ENCODE measurements around the gene COX7B2.

The COX7B2 gene

DNA sequence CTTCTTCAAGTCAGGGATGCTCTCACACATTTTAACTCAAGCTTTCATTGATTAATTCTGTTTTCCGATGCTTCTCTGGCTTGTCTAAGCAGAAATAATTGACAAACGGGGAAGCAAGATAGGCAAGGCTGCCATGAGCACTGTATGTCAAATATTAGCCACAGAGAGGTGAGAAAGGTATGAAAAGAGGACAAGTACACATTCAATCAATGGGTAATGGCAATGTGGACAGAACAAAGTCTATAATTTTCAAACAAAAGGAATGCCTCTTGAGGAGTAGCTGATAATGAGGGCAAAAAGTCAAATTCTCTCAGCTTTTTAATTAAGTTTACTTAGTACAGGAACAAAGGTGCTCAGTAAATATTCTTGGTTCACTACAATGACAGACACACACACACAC is 19.6 kb downstream of the COX7B2 start:
- no peak for DNase-seq (ENCODE audit: low read depth)

DNA sequence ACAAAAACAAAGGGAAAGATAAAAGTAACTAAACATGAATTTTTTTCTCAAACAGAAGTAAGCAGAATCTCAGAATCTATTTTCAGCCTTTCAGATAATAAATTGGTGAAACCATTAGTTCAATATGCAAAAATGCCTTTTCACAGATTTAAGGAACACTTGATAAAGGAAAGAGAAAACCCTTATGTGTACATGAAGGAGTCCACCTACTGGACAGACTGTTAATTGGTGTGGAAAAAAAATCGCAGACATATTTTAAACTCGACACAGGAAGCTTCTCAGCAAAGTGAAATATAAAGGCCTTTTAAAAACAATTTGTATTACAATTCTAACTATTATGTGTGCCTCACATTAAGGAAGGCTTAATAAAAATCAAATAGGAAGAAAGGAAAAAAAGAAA is 22.3 kb downstream of the COX7B2 start:
- DNase-seq (ENCODE audit: low read depth), result no peak

DNA sequence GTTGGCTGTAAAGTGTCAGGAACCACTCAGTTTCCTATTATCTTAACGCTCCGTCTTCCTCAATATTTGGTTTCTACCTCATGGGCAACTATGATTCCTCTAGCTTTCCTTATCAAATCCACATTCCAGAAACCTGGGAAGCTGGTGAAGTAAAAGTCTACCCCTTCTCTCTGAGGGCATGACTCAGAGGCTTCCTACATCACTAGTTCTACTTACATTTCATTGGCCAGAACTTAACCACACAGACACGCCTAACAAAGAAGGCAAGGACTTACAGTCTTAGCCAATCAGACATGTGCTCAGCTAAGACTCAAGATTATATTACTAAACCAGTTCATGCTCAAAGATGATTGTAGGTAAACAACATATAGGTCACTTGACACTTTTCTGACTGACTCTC is 30.4 kb downstream of the COX7B2 start:
- no peak for DNase-seq (ENCODE audit: low read depth)

DNA sequence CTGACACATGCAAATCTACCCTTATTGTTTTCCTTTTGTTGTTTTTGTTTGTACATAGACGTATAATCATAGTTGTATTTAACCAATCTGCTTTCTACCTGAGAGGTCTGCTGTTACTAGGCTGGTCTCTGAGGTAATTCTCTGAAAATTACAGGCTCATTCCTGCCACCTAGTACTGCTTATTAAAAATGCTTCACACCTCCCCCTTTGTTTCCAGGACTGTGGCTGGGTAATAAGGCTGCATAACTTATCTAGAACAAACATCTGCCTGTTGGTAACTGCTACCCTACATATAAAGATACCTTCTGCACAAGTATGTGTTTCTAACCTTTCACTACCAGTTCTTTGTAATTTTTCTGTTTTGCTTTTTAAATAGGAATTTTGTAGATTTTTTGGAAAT is 34.2 kb downstream of the COX7B2 start:
- DNase-seq (ENCODE audit: low read depth), result no peak

DNA sequence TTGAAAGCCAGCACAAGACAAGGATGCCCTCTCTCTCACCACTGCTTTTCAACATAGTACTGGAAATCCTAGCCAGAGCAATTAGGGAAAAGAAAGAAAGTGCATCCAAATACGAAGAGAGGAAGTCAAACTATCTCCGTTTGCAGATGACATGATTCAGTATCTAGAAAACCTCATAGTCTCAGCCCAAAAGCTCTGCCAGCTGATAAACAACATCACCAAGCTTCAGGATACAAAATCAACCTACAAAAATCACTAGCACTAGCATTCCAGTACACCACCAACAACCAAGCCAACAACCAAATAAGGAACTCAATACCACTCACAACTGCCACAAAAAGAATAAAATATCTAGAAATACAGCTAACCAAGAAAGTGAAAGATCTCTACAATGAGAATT is 38.6 kb downstream of the COX7B2 start:
- no peak for DNase-seq (ENCODE audit: low read depth)

DNA sequence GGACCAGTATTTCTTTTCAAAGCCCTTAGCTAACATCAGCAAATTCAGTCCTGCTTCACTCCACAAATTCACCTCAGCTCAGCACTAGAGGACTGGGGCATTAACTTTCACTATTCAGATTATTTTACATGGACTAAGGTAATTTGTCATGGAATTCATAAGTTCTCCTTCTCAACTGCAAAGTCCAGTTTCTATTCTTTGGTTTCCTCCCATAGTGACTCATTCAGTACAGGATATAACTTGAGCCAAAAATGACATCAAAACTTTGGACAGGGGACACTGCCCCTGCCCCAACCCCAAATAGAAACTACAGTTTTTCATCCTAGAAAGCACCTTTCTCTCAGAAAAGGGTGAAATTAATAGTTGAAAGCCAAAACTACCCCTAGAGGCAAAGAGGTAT is 52.7 kb downstream of the COX7B2 start:
- no peak for DNase-seq (ENCODE audit: low read depth)

DNA sequence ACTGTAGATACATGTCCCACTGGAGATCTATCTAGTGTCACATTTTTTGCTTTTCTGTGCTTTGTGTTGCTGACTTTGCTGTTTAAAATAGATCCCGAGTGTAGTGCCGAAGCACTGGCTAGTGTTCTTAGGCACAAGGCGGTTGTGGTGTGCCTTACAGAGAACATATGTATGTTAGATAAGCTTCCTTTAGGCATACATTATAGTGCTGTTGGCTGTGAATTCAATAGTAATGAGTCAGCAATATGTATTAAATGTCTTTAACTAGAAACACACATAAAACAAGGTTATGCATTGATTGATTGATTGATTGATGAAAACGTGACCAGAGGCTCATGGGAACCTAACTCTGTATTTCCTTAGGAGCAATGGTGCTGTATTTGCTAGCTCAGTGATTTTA is 56.2 kb downstream of the COX7B2 start:
- DNase-seq (ENCODE audit: low read depth), result no peak

DNA sequence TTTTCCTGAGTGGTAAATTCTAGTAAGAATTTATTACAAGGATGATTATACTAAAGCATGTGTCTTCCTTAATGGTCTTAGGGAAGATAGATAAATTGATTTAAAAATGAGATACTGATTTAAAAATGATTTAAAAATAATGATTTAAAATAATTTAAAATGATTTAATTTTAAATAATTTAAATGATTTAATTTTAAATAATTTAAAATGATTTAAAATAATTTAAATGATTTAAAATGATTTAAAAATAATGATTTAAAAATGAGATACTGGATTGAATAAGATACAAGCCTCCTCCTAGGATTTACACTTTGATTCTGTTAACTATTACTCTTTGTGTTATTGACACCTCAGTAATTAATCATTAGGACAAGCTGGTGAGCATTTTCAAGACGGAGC is 59.0 kb downstream of the COX7B2 start:
- DNase-seq (ENCODE audit: low read depth), result no peak

DNA sequence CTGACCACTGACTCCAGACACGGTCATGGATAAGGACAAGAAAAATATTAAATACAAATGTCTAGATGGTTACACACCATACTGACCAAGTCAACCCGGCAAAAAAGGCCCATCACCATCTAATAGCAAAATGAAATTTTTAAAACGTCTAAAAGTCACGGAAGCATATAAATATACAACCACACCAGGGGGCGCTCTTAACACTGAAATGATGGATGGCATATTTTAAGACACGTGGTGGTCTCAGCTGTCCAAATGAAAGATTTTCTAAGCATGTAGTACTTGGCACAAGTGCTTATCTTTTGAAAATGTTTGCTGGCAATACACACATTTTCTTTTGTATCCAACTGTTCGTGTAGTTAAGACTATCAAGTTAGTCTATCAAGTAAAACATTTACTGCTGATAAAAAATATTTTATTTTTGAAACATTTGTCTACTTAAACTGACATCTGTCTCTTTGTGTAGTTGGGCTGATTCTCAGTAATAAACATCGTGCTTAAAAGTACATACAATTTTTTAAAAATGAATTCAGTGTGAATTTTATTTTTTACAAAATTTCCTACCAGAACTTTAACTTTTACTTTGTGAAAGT is 64.6 kb downstream of the COX7B2 start:
- peak; percentile 12 for DNase-seq (ENCODE audit: low read depth)

DNA sequence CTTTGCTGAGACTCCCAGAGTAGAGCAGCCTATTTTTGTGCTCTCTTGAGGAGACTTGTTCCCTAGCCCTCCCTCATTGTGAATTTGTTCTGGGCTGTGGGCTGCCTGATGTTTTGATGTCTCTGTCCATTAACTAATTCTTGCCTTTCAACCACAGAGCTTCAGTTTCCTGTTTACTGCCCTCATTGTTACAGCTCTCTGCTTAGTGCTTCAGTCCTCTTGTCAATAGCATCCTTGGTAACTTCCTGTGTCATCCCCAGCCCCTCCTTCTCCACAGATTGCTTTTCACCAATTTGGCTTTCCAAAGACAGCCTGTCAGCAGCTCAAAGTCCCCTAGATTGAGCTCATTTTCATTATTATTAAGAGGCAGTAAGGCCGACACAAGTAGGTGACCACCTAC is 69.9 kb downstream of the COX7B2 start:
- no peak for DNase-seq (ENCODE audit: low read depth)

DNA sequence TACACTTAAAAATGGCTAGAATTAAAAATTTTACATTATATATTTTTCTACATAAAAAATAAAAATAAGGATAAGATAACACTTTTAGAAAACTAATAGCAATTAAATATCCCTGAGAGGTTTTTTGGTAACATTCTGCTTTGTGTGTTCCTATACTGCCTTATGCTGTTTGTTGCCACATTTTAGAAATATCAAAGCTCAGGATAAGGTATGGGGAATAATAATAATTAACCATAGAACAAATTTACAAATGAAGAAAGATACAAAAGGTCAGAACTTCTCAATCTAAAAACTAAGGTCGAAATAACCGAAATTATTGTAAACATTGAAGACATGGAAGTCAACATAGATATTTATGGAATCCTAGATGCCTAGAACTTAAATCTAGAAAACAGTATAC is 71.4 kb downstream of the COX7B2 start:
- no peak for DNase-seq (ENCODE audit: low read depth)

DNA sequence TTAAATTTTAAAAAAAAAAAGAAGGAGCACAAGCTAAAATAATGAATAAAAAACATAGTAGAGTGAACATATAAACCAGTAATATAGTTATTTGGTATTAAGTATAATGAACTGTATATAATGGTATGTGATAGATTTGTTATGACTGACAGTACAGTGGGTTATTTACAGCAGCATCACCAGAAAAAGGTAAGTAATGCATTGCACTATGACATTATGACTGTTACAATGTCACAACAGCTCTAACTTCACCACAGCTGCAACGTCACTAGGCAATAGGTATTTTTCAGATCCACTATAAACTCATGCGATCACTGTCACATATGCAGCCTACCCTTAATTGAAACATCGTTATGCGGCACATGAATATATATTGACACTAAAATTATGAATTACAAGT is 72.5 kb downstream of the COX7B2 start:
- no peak for DNase-seq (ENCODE audit: low read depth)

DNA sequence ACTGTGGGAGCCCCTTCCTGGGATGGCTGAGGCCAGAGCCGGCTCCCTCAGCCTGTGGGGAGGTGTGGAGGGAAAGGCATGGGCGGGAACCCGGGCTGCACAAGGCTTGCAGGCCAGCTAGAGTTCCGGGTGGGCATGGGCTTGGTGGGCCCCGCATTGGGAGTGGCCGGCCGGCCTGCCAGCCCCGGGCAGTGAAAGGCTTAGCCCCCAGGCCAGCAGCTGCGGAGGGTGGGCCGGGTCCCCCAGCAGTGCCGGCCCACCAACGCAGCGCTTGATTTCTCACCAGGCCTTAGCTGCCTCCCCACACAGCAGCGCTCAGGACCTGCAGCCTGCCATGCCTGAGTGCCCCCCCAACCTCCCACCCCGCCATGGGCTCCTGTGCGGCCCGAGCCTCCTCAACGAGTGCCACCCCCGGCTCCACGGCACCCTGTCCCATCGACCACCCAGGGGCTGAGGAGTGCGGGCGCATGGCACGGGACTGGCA is 78.0 kb downstream of the COX7B2 start:
- DNase-seq (ENCODE audit: low read depth), result no peak

DNA sequence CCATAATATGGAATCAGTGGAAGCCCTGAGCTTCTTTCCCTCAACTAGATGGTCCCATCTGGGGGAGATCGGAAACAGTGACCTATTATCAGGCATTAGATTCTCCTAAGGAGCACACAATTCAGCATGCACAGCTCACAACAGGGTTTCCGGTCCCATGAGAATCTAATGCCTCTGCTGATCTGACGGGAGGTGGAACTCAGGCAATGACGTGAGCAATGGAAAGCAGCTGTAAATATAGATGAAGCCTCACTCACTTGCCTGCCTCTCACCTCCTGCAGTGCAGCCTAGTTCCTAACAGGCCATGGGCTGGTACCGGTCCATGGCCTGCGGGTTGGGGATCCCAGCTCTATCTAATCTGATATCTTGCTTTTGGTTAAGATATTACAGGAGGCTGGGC is 88.9 kb downstream of the COX7B2 start:
- no peak for DNase-seq (ENCODE audit: low read depth)

DNA sequence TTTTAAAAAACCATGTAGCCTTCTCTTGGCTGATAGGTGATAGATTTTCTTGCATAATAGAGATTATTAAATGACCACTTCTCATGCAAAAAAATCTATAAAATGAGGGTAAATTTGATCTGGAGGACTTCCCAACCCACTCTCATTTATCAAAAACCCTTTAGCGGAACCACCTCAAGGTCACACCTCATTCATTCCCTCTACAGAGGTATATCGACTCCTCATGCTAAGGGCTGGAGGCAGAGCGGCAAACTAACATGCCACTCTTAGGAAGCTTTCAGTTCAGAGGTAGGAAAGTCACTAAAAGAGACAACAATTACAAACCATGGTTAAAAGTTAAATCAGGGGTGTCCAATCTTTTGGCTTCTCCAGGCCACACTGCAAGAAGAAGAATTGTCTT is 90.0 kb downstream of the COX7B2 start:
- no peak for DNase-seq (ENCODE audit: low read depth)

DNA sequence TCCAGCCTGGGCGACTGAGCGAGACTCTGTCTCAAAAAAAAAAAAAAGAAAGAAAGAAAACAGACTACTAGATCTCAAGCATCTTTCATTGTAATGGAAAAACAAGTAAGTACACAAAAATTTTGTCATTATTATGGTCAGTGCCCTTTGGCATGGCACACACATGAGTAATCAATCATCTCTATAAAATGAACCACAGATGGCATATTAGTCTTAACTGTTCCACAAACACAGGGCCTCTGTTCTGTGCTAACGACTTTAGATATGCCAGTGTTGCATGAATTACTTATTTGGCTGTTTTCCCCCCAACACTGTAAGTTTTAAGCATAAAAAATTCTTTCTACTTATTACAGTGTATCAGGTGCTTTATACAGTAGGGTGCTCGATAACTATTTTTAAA is 90.4 kb downstream of the COX7B2 start:
- no peak for DNase-seq (ENCODE audit: low read depth)

DNA sequence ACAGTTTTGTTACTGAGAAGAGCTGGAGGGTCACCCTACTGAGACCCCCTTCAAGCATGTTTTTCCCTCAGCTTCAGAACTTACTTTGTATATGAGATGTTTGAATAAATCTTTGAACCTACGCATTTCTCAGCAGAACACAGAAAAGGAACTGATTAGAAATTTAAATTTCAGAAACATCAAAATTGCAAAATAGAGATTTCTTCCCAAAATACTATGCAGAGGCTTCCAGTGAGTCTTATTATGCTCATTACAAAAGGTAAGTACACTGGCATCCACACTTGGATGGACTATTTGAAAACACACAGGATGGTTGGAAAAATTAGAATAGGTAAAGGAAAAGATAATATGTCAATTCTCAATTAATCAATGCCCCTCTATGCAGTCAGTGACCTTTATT is 91.2 kb downstream of the COX7B2 start:
- DNase-seq (ENCODE audit: low read depth), result no peak

DNA sequence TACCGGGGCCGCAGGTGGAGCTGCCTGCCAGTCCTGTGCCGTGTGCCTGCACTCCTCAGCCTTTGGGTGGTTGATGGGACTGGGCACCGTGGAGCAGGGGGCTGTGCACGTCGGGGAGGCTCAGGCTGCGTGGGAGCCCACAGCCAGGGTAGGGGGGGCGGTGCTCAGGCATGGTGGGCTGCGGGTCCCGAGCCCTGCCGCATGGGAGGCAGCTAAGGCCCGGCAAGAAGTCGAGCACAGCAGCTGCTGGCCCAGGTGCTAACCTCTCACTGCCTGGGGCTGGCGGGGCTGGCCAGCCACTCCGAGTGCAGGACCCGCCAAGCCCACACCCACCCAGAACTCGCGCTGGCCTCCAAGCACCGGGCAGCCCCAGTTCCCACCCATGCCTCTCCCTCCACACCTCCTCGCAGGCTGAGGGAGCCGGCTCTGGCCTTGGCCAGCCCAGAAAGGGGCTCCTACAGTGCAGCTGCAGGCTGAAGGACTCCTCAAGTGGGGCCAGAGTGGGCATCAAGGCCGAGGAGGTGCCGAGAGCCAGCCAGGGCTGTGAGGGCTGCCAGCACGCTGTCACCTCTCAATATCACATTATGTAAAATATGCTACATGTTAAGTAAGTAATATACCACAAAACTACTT is 104.1 kb downstream of the COX7B2 start:
- no peak for DNase-seq (ENCODE audit: low read depth)

DNA sequence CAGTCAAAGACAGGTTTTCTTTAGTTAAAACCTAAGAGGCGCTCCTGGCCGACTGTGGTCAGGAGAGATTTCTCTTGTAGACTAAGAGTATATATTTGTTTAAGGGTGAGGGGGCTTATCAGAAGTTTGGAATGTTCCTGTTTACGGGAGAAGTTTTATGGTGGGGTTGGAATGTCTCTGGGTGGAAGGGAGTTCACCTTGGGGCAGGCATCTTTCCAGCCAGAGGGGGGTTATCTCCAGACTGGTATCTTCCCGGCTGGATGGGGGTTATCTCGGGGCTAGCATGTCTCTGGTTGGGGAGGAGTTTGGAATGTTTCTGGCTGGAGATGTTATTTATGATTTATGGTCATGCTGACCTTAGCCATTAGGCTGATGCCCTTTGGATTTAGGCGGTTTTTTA is 116.0 kb downstream of the COX7B2 start:
- DNase-seq (ENCODE audit: low read depth), result no peak

DNA sequence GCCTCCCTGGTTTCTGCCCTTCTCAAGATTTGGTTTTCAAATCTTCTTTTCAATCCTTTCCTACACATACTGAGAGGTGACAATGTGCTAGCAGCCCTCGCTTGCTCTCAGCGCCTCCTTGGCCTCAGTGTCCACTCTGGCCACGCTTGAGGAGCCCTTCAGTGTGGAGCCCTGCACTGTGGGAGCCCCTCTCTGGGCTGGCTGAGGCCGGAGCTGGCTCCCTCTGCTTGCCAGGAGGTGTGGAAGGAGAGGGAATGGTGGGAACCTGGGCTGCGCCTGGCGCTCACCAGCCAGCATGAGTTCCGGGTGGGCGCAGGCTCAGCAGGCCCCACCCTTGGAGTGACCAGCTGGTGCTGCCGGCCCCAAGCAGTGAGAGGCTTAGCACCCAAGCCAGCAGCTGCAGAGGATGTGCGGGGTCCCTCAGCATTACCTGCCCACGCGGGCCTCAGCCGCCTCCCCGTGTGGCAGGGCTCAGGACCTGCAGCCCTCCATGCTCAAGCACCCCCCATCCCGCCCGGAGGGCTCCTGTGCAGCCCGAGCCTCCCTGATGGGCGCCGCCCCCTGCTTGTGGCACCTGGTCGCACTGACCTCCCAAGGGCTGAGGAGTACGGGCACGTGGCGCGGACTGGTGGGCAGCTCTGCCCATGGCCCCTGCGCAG is 127.5 kb downstream of the COX7B2 start:
- DNase-seq (ENCODE audit: low read depth), result no peak

DNA sequence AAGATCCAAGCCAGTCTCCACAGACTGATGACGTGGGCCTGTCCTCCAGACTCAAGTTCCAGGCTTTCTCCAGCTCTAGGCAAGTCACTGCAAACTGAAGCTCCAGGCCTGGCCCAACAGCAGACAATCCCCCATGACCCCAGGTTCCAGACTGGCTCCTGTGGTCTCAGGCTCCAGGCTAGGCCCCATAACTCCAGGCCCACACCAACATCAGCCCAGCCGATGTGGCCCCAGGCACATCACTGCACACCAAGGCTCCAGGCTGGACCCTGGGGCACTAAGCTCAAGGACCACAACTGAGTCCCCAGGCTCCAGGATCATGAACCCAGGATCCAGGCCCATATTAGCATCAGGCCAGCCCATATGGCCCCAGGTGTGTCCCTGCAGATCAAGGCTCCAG is 143.6 kb downstream of the COX7B2 start:
- no peak for DNase-seq (ENCODE audit: low read depth)

DNA sequence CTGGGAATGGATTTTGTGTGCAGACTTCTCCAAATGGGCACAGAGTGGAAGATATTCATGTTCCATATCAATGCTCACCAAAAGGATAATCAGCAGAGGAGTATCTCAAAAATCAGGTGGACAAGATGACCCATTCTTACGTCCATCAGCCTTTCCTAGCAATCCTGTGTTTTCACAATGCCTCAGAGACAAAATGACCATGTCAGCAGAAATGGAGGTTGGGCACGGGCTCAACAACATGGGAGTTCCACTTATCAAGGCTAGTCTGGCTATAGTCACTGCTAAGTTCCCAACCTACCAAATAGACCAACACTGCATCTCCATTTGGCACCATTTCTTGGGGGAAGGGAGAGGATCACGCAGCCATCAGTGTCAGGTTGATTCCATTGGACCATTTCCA is 179.0 kb downstream of the COX7B2 start:
- DNase-seq (ENCODE audit: low read depth), result no peak

DNA sequence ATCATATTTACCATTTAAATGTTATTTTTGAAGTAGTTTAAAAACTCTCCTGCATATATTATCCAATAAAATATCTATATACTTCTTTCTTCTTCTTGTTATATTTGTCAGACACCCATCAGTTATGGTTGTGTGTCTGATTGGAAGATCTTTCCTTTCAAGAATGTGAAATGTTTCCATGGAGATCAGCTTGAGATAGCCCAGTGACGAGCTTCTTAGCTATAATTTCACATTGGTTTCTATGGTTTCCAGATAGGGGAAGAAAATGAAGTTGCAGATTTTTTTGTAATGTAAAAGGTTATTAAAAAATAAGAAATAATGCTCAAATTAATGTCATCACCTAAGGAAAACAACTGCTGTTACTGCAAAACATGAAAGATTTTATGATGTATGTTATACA is 189.0 kb downstream of the COX7B2 start:
- no peak for DNase-seq (ENCODE audit: low read depth)

DNA sequence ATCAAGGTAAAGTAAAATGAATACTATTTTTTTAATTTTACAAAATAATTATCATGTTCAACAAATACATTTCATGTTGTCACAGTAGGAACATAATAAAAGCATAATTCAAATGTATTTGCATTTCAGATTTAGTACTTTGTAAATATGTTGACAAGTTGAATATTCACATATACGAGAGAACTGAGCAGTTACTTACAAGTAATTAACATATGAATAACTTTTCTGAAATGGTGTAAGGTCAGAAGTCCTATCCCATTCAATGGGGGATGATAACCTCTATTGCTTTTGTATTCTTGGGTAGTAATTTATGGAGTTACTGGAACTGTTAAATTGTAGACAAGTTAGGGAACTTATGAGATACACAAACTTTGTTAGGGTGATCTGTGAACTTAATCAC is 191.1 kb downstream of the COX7B2 start:
- DNase-seq (ENCODE audit: low read depth), result no peak

All from T follicular helper cell (primary cell).